Ovary (tissue), 3 donors: ENCODE data around the gene ATP6V1C2.

ENCODE experiments used
- EP300 ChIP-seq: sonication (generic); formaldehyde crosslinking; IDR thresholded peaks from one replicate; pipeline ENCODE4 v1.6.1; 2017; ENCODE audit warnings: antibody characterized with exemption
- POLR2A ChIP-seq: fragments of 450-650 bp; IDR thresholded peaks from one replicate; pipeline ENCODE4 v1.6.1; 2017; ENCODE audit warnings: antibody characterized with exemption, mild to moderate bottlenecking, moderate library complexity
- TF ChIP-seq, protein P1 (sequence below), 3 donors: fragments of 450-650 bp in 2 of 3; fragments of 200-600 bp in 1 of 3; IDR thresholded peaks; one replicate each; pipeline versions ENCODE4 v1.5.1 to v1.8.0; 2016 to 2022; ENCODE audit warnings: antibody characterized with exemption in 3 of 3, mild to moderate bottlenecking in 1 of 3
- donor health status: DM: no; HTN: no; CAD: no.

DNA sequence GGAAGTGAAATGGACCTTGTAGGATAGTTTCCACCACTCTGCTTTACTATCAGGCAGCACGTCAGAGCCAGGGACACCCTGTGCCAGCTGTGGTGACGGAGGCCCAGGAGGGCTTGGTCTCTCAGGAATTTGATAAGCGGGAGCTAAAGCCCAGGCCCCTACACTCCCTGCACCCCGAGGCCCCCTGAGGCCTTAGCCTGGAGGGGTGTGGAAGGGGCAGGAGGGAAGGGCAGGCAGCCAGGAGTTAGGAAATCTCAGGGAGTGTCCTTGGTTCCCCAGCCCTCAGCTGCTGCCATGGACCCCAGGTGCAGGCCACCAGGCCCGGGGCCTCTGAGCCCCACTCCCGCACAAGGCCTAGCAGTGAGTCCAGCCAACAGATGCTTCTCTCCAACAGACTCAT lies 53.0 kb downstream of the ATP6V1C2 start:
- TF ChIP-seq, protein P1, sequence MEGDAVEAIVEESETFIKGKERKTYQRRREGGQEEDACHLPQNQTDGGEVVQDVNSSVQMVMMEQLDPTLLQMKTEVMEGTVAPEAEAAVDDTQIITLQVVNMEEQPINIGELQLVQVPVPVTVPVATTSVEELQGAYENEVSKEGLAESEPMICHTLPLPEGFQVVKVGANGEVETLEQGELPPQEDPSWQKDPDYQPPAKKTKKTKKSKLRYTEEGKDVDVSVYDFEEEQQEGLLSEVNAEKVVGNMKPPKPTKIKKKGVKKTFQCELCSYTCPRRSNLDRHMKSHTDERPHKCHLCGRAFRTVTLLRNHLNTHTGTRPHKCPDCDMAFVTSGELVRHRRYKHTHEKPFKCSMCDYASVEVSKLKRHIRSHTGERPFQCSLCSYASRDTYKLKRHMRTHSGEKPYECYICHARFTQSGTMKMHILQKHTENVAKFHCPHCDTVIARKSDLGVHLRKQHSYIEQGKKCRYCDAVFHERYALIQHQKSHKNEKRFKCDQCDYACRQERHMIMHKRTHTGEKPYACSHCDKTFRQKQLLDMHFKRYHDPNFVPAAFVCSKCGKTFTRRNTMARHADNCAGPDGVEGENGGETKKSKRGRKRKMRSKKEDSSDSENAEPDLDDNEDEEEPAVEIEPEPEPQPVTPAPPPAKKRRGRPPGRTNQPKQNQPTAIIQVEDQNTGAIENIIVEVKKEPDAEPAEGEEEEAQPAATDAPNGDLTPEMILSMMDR (IDR thresholded peaks at IDR 0.05): no peak
- no peak for TF ChIP-seq POLR2A
- TF ChIP-seq EP300: no peak
